BLaER1 (cell line): ENCODE measurements around the gene SPDYE2.
"Not testable (repeated sequence)": the region's sequence is repeated elsewhere in the genome, so short reads cannot be mapped to it uniquely, and the experiment has no call there.

Experiments used
- H3K27ac ChIP-seq: shearing (Covaris generic); formaldehyde crosslinking; 2 replicates; pipeline ENCODE4 v1.8.1; 2022
- H3K27me3 ChIP-seq: shearing (Covaris generic); formaldehyde crosslinking; 2 replicates; pipeline ENCODE4 v1.8.1; 2022
- H3K36me3 ChIP-seq: shearing (Covaris generic); formaldehyde crosslinking; 2 replicates; pipeline ENCODE4 v1.8.1; 2022
- H3K4me1 ChIP-seq: shearing (Covaris generic); formaldehyde crosslinking; 2 replicates; pipeline ENCODE4 v1.8.1; 2022
- H3K4me2 ChIP-seq: shearing (Covaris generic); formaldehyde crosslinking; 2 replicates; pipeline ENCODE4 v1.8.1; 2022
- H3K4me3 ChIP-seq: shearing (Covaris generic); formaldehyde crosslinking; 2 replicates; pipeline ENCODE4 v1.8.1; 2022
- H3K9ac ChIP-seq: shearing (Covaris generic); formaldehyde crosslinking; 2 replicates; pipeline ENCODE4 v1.8.1; 2022
- H3K9me3 ChIP-seq: shearing (Covaris generic); formaldehyde crosslinking; 2 replicates; pipeline ENCODE4 v1.8.1; 2022
- H4K20me1 ChIP-seq: shearing (Covaris generic); formaldehyde crosslinking; 2 replicates; pipeline ENCODE4 v1.8.1; 2022

The SPDYE2 gene

DNA sequence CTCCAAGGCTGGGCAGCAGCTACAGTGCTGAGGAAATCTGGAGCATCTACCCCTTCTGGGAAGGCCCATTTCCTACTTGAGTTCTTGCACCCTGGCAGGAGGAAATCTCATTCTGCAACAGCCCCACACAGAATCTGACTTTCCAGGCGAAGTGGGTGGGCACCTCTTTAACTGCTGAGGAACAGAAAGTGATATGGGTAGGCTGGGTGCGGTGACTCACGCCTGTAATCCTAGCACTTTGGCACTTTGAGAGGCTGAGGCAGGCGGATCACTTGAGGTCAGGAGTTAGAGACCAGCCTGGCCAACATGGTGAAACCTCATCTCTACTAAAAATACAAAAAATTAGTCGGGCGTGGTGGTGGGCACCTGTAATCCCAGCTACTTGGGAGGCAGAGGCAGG, 23.6 kb downstream of the SPDYE2 start:
- not testable (repeated sequence) for H3K4me2 ChIP-seq, H3K36me3 ChIP-seq, H3K4me3 ChIP-seq, H3K27me3 ChIP-seq, H3K4me1 ChIP-seq, H3K9ac ChIP-seq, H3K27ac ChIP-seq, H4K20me1 ChIP-seq, H3K9me3 ChIP-seq

DNA sequence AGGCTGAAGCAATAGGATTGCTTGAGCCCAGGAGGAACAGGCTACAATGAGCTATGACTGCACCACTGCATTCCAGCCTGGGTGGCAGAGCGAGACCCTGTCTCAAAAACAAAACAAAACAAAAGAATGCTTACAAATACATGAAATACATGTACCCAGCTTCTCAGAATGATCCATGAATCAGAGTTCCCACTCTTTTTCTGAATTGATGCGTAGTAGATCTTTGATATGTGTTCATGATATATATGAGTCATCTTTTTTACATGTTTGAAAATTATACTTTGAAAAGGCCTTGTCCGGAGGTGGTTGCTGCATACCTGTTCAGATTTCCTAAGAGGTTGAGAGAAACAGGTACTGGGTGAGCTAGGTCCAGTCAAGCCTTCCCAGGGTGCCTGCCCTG, 25.3 kb downstream of the SPDYE2 start:
- not testable (repeated sequence) for H3K9me3 ChIP-seq, H3K4me2 ChIP-seq, H3K9ac ChIP-seq, H3K36me3 ChIP-seq, H4K20me1 ChIP-seq, H3K27ac ChIP-seq, H3K4me3 ChIP-seq, H3K27me3 ChIP-seq, H3K4me1 ChIP-seq

GRCh38 chr7:102577315-102578240, 26.6 kb downstream of the SPDYE2 start:
- H3K27ac ChIP-seq, H4K20me1 ChIP-seq: not testable (repeated sequence)

DNA sequence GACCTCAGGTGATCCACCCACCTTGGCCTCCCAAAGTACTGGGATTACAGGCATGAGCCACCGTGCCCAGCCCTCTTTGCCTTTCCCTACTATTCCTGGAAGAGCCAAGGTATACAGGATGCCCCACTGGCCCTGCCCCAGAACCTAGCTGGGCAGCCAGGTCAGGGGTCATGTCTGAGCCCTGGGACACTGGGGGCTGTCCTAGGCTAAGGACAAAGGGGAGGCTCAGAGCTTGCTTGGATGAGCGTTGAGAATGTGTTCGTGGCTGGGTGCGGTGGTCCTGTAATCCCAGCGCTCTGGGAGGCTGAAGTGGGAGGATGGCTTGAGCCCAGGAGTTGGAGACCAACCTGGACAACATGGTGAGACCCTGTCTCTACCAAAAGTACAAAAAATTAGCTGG, 27.5 kb downstream of the SPDYE2 start:
- H4K20me1 ChIP-seq, H3K27ac ChIP-seq, H3K9ac ChIP-seq, H3K4me3 ChIP-seq, H3K9me3 ChIP-seq, H3K4me1 ChIP-seq, H3K36me3 ChIP-seq, H3K27me3 ChIP-seq, H3K4me2 ChIP-seq: not testable (repeated sequence)

More at GRCh38 chr7:102577315-102578240, 26.6 kb downstream of the SPDYE2 start:
- H3K4me1 ChIP-seq, H3K9ac ChIP-seq, H3K4me3 ChIP-seq, H3K27me3 ChIP-seq, H3K9me3 ChIP-seq, H3K36me3 ChIP-seq, H3K4me2 ChIP-seq: not testable (repeated sequence)

DNA sequence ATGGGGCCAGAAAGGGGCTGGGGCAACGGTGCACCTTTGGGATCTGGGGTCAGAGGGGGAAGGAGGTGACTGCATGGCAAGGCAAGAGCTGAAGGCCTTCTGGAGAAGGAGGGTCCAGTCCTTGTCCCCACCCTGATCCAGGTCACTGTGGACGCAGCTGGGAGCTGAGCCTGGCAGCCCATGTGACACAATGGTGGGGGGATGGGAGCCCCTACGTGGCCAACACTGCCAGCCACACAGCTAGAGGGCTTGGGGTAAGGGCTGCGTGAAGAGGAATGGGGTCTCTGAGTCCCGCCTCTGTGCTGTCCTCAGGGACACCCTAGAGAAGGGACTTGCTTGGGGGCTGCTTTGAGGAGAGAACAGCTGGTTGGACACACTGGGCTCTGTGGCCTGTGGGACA, 30.7 kb downstream of the SPDYE2 start:
- not testable (repeated sequence) for H3K4me3 ChIP-seq, H4K20me1 ChIP-seq, H3K9me3 ChIP-seq, H3K4me2 ChIP-seq, H3K4me1 ChIP-seq, H3K9ac ChIP-seq, H3K27ac ChIP-seq, H3K27me3 ChIP-seq, H3K36me3 ChIP-seq

DNA sequence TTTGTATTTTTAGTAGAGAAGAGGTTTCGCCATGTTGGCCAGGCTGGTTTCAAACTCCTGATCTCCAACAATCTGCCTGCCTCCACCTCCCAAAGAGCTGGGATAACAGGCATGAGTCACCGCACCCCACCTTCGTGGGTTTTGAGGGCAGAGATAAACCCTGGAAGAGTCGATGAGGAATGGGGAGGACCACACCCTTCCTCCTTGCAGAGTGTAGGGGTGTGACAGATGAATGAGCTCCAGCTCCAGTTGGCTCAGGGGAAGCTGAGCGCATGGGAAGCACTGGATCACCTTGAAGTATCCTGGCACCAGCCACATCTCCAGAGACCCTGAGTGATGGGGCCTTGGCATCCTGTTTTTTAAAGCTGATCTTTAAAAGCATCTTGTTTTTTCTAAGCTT, 32.5 kb downstream of the SPDYE2 start:
- not testable (repeated sequence) for H3K27ac ChIP-seq, H3K9me3 ChIP-seq, H3K27me3 ChIP-seq, H4K20me1 ChIP-seq, H3K4me1 ChIP-seq, H3K9ac ChIP-seq, H3K4me2 ChIP-seq, H3K4me3 ChIP-seq, H3K36me3 ChIP-seq

GRCh38 chr7:102589857-102590256, 38.8 kb downstream of the SPDYE2 start:
- not testable (repeated sequence) for H4K20me1 ChIP-seq, H3K4me2 ChIP-seq, H3K9ac ChIP-seq, H3K27me3 ChIP-seq, H3K36me3 ChIP-seq, H3K27ac ChIP-seq, H3K9me3 ChIP-seq, H3K4me3 ChIP-seq, H3K4me1 ChIP-seq

DNA sequence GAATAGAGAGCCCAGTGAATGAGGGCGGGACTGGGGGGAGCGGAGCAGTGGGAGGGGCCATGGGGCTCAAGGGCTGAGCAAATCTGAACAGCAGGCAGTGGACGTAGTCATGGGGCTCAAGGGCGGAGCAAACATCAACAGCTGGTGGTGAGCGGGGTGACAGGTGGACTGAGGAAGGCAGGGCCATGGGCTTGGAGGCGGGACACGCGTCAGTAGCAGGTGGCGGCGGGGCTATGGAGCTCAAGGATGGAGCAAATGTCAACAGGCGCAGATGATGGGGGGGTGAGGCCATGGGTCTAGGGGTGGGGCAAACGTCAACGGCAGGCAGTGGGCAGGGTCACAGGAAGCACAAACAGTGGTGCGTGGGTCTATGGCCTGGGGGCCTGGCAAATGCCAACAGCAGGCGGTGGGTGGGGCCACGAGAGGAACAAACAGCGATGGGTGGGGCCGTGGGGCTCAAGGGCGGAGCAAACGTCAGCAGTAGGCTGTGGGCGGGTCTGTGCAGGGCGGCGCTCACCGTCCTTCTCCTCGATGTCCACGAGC, 41.5 kb downstream of the SPDYE2 start:
- H3K9ac ChIP-seq, H3K4me1 ChIP-seq, H3K27ac ChIP-seq, H3K36me3 ChIP-seq, H3K27me3 ChIP-seq, H3K4me2 ChIP-seq, H3K9me3 ChIP-seq, H4K20me1 ChIP-seq, H3K4me3 ChIP-seq: not testable (repeated sequence)

DNA sequence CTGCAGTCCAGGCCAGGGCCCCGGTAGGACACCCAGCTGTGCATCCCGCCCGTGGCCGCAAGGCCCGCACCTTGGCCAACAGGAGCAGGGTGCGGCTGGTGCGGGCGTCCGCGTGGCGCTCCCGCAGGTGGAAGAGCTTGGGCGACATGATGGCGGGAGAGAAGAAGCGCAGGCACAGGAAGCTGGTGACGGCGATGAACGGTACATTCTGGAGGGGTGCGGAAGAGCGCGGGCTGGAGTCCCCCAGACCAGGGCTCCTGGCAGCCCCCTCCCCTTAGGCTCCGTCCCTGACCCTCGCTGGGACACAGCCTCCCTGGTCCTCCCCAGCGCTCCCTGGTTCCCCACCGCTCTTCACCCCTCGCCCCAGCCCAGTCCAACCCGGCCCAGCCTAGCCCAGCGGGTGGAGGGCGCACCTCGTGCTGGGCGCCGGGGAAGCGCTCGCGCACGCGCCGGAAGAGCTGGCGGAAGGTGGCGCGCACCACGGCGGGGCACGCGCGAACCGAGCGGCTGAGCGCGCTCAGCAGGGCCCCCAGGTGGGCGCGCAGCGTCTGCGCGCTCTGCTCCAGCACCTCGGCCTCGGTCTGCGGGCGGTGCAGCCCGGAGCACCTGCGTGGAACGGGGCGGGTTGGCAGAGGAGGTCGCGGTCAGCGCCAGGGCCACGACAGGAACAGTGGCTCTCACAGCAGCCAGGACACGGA, 42.8 kb downstream of the SPDYE2 start:
- not testable (repeated sequence) for H3K9me3 ChIP-seq, H3K4me1 ChIP-seq, H4K20me1 ChIP-seq, H3K4me2 ChIP-seq, H3K27me3 ChIP-seq, H3K9ac ChIP-seq, H3K4me3 ChIP-seq, H3K27ac ChIP-seq, H3K36me3 ChIP-seq

- not testable (repeated sequence) for H3K36me3 ChIP-seq, H3K9me3 ChIP-seq, H3K27ac ChIP-seq, H4K20me1 ChIP-seq, H3K4me2 ChIP-seq, H3K4me1 ChIP-seq, H3K4me3 ChIP-seq, H3K9ac ChIP-seq, H3K27me3 ChIP-seq
Observed at GRCh38 chr7:102596036-102596435, 45.0 kb downstream of the SPDYE2 start.

GRCh38 chr7:102599699-102600098, 48.7 kb downstream of the SPDYE2 start:
- H3K36me3 ChIP-seq = not testable (repeated sequence)

DNA sequence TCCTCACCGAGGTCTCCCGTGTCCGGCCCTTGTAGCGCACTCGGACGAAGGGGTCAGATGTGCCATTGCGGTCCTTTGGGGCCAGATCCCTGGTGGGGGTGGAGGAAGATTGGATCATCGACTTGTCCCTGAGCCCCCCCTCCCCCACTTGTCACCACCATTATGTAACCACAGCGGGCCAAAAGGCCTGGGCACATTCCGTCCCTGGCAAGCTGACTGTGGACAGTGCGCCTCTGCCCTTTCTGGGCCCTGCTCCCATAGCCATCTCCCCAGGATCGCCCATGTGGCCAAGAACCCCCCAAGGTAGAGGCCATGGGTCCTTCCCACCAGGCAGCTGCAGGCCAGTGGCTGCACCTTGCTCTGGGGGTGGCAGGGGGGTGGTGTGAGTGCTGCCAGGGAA, 51.3 kb downstream of the SPDYE2 start:
- H3K27me3 ChIP-seq, H4K20me1 ChIP-seq, H3K27ac ChIP-seq, H3K36me3 ChIP-seq, H3K4me1 ChIP-seq, H3K4me2 ChIP-seq, H3K9ac ChIP-seq, H3K9me3 ChIP-seq, H3K4me3 ChIP-seq: not testable (repeated sequence)

More at GRCh38 chr7:102599699-102600098, 48.7 kb downstream of the SPDYE2 start:
- not testable (repeated sequence) for H3K9me3 ChIP-seq, H4K20me1 ChIP-seq, H3K4me3 ChIP-seq, H3K4me2 ChIP-seq, H3K27ac ChIP-seq, H3K4me1 ChIP-seq, H3K9ac ChIP-seq, H3K27me3 ChIP-seq

- H3K27ac ChIP-seq, H3K9me3 ChIP-seq, H3K27me3 ChIP-seq, H3K4me3 ChIP-seq, H3K4me2 ChIP-seq, H3K4me1 ChIP-seq, H3K9ac ChIP-seq, H3K36me3 ChIP-seq, H4K20me1 ChIP-seq: not testable (repeated sequence)
Observed at GRCh38 chr7:102604431-102605145, 53.6 kb downstream of the SPDYE2 start.

- H3K27me3 ChIP-seq, H3K36me3 ChIP-seq, H3K9ac ChIP-seq, H3K4me1 ChIP-seq, H3K4me3 ChIP-seq, H3K27ac ChIP-seq, H4K20me1 ChIP-seq, H3K9me3 ChIP-seq, H3K4me2 ChIP-seq: not testable (repeated sequence)
Observed at GRCh38 chr7:102606848-102607247, 55.8 kb downstream of the SPDYE2 start.
